Peyer's patch (tissue), 4 donors: Measurements from ENCODE around the gene TMEM239.

Experiments
- POLR2A ChIP-seq, 2 donors: fragments of 450-650 bp; IDR thresholded peaks; one replicate each; pipeline ENCODE4 v1.5.1; 2017; ENCODE audit warnings: antibody characterized with exemption in 2 of 2, mild to moderate bottlenecking in 2 of 2, moderate library complexity in 2 of 2
- TF ChIP-seq, protein P1 (sequence below), 6 experiments: fragments of 450-650 bp in 4 of 6; fragments of 200-600 bp in 2 of 6; sonication (generic) in 1 of 6; IDR thresholded peaks; one replicate each; pipeline ENCODE4 v1.5.1; 2017 to 2019; ENCODE audit warnings: antibody characterized with exemption in 6 of 6, mild to moderate bottlenecking in 3 of 6, moderate library complexity in 1 of 6

DNA sequence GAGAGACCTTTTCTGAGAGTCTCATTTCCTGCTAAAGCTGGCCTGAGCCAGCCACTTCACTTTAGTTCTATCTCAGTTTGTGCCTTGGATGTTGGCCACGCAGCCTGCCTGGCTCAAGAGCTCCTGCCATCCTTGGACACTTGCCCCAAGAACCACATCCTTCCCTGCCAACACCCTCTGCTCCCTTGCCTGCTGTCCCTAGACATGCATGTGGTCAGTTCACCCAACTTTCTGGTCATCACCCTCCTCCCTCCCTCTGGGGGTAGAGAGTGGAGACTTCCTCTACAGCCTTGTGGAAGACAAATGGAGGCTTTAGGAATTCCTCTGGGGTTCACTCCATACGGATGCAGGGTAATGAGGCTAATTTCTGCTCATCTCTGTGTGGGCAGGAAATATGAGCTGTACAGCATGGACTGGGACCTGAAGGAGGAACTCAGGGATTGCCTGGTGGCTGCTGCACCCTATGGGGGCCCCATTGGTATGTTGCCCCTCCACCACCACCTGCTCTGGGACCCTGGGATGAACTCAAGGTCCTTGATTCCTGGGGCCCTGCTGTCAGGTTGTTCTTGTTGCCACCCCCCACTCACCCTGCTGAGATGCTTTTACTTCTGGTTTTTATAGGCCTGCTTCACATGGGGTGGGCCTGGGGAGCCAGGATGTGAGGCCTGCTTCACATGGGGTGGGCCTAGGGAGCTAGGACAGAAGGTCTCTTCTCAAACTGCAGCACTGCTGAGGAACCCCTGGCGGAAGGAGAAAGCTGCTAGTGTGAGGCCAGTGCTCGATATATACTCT, 43.4 kb downstream of the TMEM239 start:
- TF ChIP-seq, protein P1, sequence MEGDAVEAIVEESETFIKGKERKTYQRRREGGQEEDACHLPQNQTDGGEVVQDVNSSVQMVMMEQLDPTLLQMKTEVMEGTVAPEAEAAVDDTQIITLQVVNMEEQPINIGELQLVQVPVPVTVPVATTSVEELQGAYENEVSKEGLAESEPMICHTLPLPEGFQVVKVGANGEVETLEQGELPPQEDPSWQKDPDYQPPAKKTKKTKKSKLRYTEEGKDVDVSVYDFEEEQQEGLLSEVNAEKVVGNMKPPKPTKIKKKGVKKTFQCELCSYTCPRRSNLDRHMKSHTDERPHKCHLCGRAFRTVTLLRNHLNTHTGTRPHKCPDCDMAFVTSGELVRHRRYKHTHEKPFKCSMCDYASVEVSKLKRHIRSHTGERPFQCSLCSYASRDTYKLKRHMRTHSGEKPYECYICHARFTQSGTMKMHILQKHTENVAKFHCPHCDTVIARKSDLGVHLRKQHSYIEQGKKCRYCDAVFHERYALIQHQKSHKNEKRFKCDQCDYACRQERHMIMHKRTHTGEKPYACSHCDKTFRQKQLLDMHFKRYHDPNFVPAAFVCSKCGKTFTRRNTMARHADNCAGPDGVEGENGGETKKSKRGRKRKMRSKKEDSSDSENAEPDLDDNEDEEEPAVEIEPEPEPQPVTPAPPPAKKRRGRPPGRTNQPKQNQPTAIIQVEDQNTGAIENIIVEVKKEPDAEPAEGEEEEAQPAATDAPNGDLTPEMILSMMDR (IDR thresholded peaks at IDR 0.05): no peak
- TF ChIP-seq POLR2A (IDR thresholded peaks at IDR 0.05): no peak
